Posterior vena cava (tissue), 2 donors: ENCODE data around the gene FARS2. TPM values are rescaled to one million over a fixed set of nuclear protein-coding genes. Genes with fewer than 3 reads are reported as not detected.
A peak's percentile ranks its signal among the peaks of the same experiment; 100 is the strongest.

ENCODE experiments used
- DNase-seq: peaks from one replicate; pipeline ENCODE4 v3.0.0-alpha.2; 2020; ENCODE audit warnings: low spot score
- intact Hi-C, 2 donors: fragments of 100-400 bp; cut with DNase I; formaldehyde crosslinking; loops; one replicate each; pipeline versions ENCODE4 v1.14.1 to v1.14.2; 2022 to 2023
- total RNA-seq, 2 donors: library from RNA; stranded (reverse); fragmentation: NEBNext Ultra II Directional; extraction: Animal tissue kit (Norgen Biotek cat#: 25700); gene quantifications; one replicate each; pipeline ENCODE4 v1.2.1, GENCODE V29; 2021
- donor health status: DM: yes; HTN: yes; CAD: no.
- donor health status: DM: yes; HTN: yes; CAD: no.

The FARS2 gene
- total RNA-seq, 2 donors from 2014 or later, result 13.3 to 13.6 TPM

- DNase-seq, result no peak
- intact Hi-C loops, result no loop called here
Measured at GRCh38 chr6:5247201-5247600, 14.1 kb upstream of the FARS2 start.

DNA sequence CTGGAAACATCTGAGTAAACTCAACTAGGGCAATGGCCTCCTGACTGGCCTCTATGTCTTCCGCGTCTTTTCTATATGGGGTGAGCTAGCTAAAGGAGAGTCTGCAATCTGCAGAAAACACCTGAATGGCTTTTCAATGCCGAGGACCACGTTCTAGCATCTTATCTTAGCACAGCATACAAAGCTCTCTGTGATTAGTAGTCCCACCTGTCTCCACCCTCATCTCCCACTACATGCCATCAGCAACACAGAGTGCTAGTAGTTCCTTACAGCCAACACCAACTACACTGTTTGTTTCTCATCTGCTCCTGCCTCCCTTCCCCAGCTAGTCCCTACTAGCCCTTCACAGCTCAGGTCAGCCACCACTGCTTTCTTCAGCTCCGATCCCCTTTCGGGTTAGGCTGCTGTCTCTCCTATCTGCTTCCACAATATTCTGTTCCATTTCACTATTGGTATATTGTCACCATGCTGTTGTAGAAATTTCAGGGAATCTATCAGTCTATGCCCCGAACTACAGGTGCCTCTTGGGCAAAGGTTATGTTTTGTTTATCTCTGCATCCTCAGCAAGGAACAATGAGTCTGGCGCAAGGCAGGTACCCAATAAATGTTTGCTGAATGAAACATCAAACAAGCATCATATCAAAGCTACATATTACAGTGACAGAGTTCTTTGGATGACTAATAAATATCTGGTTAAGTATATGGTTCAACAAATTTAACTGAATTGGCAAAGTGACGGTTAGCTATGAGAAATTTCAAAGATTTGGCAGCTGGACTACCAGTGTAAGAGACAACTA is 12.8 kb upstream of the FARS2 start:
- intact Hi-C loops, result no loop called here
- DNase-seq, result no peak

- intact Hi-C loops, result no loop called here
- DNase-seq, result no peak
Measured at GRCh38 chr6:5249451-5250122, 11.7 kb upstream of the FARS2 start.

GRCh38 chr6:5250451-5250850 is 10.9 kb upstream of the FARS2 start:
- intact Hi-C loops, result no loop called here
- DNase-seq, result no peak

DNA sequence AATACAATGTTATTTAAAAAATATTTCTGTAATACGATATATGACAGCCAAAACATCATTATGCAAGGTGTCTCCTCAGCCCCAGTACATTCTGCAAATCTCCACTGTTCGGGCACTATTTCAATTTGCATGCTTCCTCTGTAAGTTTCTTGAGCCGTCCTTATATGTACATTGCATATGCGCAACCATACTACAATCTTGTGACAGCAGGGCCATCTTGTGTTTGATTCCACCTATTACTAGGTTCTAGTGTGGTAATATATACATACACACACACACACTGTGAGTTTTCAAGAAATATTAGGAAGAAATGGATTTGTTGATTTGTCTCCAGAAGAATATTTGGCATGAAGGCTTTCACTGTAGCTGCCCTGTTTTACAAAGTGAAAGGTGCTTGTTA is 10.4 kb upstream of the FARS2 start:
- DNase-seq, result no peak
- intact Hi-C loops, result no loop called here

- intact Hi-C loops, result no loop called here
- DNase-seq, result no peak
Measured at GRCh38 chr6:5256952-5257351, 4.4 kb upstream of the FARS2 start.

DNA sequence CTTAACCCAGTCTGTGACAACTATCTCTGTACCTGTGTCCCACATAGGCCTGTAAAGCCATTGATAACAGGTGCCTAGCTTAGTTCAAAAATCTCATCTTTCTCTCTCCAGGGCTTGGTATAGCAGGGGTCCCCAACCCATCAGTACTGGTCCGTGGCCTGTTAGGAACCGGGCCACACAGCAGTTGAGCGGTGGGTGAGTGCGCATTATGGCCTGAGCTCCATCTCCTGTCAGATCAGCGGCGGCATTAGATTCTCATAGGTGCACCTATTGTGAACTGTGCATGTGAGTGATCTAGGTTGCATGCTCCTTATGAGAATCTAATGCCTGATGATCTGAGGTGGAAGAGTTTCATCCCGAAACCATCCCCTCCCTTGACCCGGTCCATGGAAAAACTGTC is 3.9 kb upstream of the FARS2 start:
- DNase-seq, result no peak
- intact Hi-C loops, result no loop called here

DNA sequence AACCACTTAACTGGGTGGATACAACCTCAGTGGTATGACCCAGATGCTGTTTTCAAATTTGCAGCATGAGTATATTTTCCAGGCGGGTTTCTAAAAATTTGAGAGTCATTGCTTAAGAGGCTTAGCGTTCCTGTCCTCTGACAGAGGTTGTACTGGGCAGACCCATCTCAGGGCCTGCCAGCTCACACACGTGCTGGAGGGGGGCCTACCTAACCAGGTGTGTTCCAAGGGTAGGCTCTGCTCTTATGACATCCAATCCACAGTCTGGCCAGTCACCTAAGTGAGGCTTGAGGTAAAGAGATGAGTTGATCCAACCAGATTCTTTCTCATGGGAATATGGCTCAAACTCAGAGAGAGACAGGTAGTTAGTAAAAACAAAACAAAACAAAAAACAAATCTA is 1.9 kb upstream of the FARS2 start:
- intact Hi-C loops, result no loop called here
- DNase-seq, result no peak

GRCh38 chr6:5260111-5260620 is 1.1 kb upstream of the FARS2 start:
- intact Hi-C loops, result loop anchor here in 1 of 2 donors (10.0 kb wide), 1 partner anchor 115 kb away; no protein-coding TSS in a partner anchor
- peak; percentile 84 for DNase-seq

DNA sequence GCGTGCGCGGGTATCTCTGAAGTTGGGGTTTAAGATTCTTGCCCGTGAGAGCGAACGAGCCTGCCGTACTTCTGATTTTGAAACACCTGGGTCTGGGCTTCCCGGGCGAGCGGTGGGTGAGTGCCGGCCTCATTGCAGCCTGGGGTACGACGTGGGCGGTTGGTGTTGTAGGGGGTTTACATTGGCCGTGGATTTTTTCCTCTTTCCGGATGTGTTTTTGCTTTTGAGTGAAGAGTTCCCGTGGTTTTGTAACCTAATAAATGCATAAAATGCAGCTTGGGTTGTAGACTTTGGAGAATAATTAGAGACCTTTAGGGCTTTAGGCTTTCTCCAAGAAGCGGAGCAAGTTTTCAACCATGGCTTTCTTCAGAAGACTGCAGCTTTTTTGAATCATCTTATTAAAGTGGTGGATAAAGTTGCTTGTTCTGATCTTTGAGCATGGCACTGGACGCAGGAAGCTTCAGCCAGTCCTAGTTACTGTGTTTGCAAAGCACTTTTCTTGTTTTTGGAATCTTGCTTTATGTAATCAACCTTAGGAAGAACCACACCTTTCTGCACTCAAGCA is 314 bp downstream of the FARS2 start:
- intact Hi-C loops, result loop anchor here in 1 of 2 donors (10.0 kb wide), 1 partner anchor 117 kb away; no protein-coding TSS in a partner anchor

GRCh38 chr6:5266423-5266822 is 5.1 kb downstream of the FARS2 start:
- intact Hi-C loops, result loop anchor here in 1 of 2 donors (10.0 kb wide), 1 partner anchor 122 kb away; no protein-coding TSS in a partner anchor
- no peak for DNase-seq

More for the DNA sequence above, 314 bp downstream of the FARS2 start:
- no peak for DNase-seq

- no peak for DNase-seq
- intact Hi-C loops, result no loop called here
Measured at GRCh38 chr6:5270093-5270680, 8.9 kb downstream of the FARS2 start.

DNA sequence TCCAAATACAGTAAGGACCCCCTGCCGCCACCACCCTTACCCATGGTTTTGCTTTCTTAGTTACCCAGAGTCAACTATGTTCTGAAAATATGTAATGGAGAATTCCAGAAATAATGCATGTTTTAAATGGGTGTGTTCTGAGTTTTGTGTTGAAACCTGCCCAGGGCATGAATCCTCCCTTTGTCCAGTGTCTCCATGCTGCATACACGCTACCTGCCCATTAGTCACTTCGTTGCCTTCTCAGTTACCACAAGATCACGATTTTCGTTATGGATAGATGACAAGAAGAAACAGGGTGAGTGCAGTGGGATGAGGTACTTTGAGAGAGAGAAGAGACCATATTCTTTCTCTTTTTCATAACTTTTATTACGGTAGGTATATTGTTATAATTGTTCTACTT is 10.6 kb downstream of the FARS2 start:
- DNase-seq, result no peak
- intact Hi-C loops, result no loop called here

DNA sequence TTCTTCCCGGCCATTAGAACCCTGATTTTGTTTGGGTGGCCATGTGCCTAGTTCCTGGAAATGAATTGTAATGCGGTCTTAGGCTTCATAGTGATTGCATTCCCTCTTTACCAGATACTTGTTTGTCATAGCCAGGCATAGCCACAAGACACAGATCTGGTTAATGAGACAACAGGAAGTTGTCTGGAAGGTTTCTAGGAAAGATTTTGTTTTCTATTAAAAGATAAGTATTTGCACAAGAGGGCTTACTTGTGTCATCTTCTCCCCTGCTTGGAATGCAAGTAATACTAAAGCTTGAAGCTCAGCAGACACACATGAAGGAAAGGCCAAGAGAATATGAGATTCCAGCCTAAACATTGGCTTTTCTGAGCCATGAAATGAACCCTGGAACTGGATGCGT is 12.9 kb downstream of the FARS2 start:
- intact Hi-C loops, result no loop called here
- DNase-seq, result no peak

DNA sequence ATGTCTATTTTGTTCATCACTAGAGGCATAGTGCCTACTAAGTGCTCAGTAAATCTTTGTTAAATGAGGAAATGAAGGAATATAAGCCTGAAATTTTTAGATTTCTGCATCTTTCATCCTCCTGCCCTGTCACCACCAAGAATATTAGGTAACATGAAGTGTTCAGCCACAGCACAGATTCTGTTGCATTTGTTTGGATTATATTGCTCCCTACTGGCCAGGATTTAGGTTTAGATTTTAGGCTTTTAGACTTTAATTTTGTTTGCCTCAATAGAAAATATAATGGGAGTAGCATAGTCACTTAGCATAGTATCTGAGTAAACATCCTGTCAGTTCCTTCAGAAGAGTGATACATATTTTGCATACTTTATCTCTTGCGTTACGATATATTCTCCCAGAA is 14.2 kb downstream of the FARS2 start:
- intact Hi-C loops, result no loop called here
- DNase-seq, result no peak

DNA sequence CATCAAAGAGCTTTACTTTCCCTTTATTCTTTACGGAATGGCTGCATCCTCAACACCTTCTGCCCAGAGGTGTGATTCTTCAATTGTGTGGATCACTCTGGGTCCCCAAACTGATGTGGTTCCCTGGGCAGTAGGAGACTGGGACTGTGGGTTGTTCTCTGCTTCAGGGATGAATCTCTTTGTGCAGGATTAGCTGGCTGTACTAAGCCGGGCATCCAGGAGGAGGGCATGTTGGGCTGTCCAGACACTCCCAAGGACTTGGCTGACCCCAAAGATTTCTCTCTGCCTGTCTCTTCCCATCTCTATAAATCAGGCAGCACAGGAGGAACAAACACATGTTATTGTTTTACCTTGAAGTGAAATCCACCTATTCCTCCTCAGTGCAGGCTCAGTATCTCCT is 15.3 kb downstream of the FARS2 start:
- intact Hi-C loops, result no loop called here
- DNase-seq, result no peak

GRCh38 chr6:5277589-5277988 is 16.3 kb downstream of the FARS2 start:
- intact Hi-C loops, result no loop called here
- DNase-seq, result no peak

DNA sequence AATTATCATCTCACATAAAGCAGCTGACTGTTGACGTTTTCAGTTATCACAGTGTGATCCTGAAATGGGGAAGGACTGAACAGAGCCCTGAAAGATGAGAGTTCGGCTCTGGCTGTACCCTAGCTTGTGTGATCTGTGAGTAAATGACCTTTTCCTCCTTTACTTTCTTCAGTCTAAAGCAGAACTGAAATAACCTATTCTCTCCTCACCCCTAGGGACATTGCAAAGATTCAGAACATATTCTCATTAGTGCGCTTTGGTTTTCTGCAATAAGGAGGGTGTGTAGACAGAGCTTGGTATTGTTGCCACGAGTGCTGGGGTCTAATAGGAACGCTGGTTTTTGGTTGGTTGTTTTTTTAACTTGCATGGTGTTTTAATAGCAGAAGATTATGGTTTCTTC is 16.7 kb downstream of the FARS2 start:
- no peak for DNase-seq
- intact Hi-C loops, result no loop called here

- DNase-seq, result no peak
- intact Hi-C loops, result no loop called here
Measured at GRCh38 chr6:5278565-5279120, 17.3 kb downstream of the FARS2 start.

DNA sequence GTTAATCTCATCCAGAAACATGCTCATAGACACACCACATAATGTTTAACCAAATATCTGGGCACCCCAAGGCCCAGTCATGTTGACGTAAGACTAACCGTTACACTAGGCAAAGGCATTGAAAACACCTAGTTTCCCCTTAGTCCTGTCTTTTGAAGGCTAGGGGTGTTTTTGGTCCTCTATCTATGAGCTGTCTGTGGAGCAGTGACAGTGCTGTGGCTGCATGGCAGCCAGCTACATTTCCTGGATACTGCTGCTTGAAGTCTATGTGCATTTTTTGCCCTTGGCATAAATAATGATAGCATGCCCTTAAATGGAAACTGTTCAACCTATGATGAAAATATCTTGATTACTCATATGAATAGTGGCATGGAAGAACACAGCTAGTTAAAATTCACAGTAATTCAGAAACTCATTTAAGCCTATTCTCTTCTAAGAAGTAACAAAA is 18.6 kb downstream of the FARS2 start:
- DNase-seq, result no peak
- intact Hi-C loops, result no loop called here
